Activated CD4-positive, alpha-beta memory T cell treated with anti-CD3 and anti-CD28 coated beads, Interleukin-2, amount 10 ng/mL, durations not matched to agents 7 days and 5 days (primary cell): Measurements from ENCODE around the gene CCDC190. TPM values are rescaled to one million over a fixed set of nuclear protein-coding genes. Genes with fewer than 3 reads are reported as not detected.

Experiments
- CTCF ChIA-PET: fragments of 350-600 bp; sonication (Branson Sonifier 250); formaldehyde crosslinking; loops from one replicate; lab custom pipeline; 2021; ENCODE audit warnings: antibody characterized with exemption, inconsistent platforms; lab: Charles Lee
- POLR2A ChIA-PET: fragments of 350-600 bp; sonication (Branson Sonifier 250); formaldehyde crosslinking; loops from one replicate; lab custom pipeline; 2021; ENCODE audit warnings: antibody characterized with exemption; lab: Charles Lee
- DNase-seq: peaks from one replicate; pipeline ENCODE4 v3.0.0-alpha.2; 2020
- H3K27ac Mint-ChIP-seq: one replicate; pipeline ENCODE4 v1.8.0; 2021; ENCODE audit warnings: mild to moderate bottlenecking, mixed read lengths
- H3K27me3 Mint-ChIP-seq: one replicate; pipeline ENCODE4 v1.8.0; 2021; ENCODE audit warnings: mixed read lengths
- H3K36me3 Mint-ChIP-seq: one replicate; pipeline ENCODE4 v1.8.0; 2021; ENCODE audit warnings: low read depth, mixed read lengths
- H3K4me1 Mint-ChIP-seq: one replicate; pipeline ENCODE4 v1.8.0; 2021; ENCODE audit warnings: mixed read lengths
- H3K4me3 Mint-ChIP-seq: one replicate; pipeline ENCODE4 v1.8.0; 2021; ENCODE audit warnings: mild to moderate bottlenecking, mixed read lengths
- H3K9me3 Mint-ChIP-seq: one replicate; pipeline ENCODE4 v1.8.0; 2021; ENCODE audit warnings: mixed read lengths
- total RNA-seq, 2 experiments: library from RNA; stranded (reverse); gene quantifications; one replicate each; pipeline ENCODE4 v1.2.3, GENCODE V29; 2021

The CCDC190 gene, protein sequence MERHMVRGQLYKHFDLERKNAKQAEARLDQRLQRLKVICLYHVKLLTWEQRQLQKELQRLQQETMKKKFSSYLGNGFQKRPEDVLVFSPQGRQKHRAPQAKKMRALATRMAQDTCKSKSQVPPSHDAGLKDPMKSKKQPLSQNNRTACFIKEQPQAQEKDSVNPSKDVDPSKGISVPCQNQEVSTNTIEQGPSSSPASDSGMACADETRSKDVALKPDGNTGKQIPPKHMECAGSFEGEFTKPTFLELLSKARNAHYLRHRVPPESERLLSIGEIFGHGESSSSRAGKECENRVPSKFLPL
- total RNA-seq = not detected

DNA sequence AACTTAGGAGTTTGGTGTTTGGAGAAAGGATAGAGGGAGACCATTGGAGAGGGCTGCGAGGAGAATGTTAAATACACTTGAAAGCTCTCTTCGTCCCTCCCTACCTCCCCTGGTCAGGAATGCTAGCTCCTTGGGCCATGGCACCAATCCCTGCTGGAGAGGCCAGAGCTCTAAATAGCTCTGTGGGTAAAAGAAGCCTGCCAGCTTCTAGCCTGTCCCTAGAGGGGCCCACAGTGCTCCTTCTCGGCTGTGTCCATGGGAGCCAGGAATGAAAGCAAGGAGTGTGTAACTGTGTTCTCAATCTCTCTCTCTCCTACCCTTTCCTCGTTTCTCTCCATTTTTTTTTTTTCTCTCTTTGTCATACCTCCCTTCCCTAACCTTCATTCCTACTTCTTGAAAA lies at the start of gene CCDC190:
Gene CCDC190, minus strand, starts transcription at position 75 of the 400 bp plus-strand sequence. CDS start 1,529 bp downstream, outside the sequence.
- Mint-ChIP-seq H3K27me3 (peaks cover 17% of the 10 kb centered on the region), H3K4me1 (no peaks in the 10 kb centered on the region), H3K27ac (no peak within 1 kb of the TSS), H3K4me3 (no peak within 1 kb of the TSS), H3K9me3 (no peaks in the 10 kb centered on the region), H3K36me3 (no peaks in the 10 kb centered on the region)
- ChIA-PET POLR2A (no interaction called here), CTCF (interaction anchor here (1.1 to 1.2 kb wide), 2 partner anchors 8 to 11 kb away, joined by 3 to 4 read pairs; no protein-coding TSS in a partner anchor)
- no peak for DNase-seq

DNA sequence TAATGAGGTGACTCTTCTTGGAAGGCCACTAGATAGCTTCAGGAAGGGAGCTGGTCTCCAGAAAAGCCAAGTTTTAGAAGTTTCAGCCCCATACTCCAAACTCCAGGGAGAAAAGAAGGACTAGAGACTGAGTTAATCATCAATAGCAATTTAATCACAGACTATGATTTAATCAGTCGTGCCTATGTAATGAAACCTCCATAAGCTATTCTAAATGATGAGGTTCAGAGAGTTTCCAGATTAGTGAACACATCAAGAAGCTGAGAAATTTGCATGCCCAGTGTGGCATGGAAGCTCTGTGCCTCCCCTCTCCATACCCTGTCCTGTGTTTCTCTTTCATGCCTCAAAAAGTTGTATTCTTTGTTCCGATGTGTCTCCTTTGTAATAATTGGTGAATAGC lies 49.2 kb upstream of the CCDC190 start:
- H3K27me3 Mint-ChIP-seq = no peaks in the 10 kb centered on the region
- peaks cover 4% of the 10 kb centered on the region for H3K9me3 Mint-ChIP-seq
- H3K27ac Mint-ChIP-seq = no peak overlapping the region
- ChIA-PET POLR2A (no interaction called here), CTCF (interaction anchor here (0.9 to 1.7 kb wide), 3 partner anchors 8 to 63 kb away, joined by 3 to 6 read pairs (median 5); no protein-coding TSS in a partner anchor)
- H3K4me1 Mint-ChIP-seq = no peaks in the 10 kb centered on the region
- H3K36me3 Mint-ChIP-seq = no peaks in the 10 kb centered on the region
- no peak overlapping the region for H3K4me3 Mint-ChIP-seq
- no peak for DNase-seq

DNA sequence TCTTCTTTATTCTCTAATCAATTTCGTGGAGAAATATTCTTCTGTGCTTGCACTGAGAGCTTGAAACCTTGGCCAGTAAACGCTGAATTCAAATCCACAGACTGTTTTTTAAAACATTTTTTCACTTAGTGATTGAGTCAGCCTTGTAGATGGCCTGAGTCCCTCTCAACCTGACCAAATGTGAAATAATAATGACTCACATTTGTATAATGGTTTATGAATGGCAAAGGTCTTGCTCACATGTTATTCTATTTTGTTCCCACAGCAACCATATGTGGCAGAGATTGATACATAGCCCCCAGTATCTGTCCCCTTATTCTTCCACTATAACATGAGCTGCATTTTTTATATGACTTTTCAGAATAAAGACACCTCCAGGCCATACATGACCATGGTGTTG lies 47.8 kb upstream of the CCDC190 start:
- Mint-ChIP-seq H3K27me3 (no peaks in the 10 kb centered on the region), H3K27ac (no peak overlapping the region), H3K36me3 (no peaks in the 10 kb centered on the region), H3K4me3 (no peak overlapping the region), H3K4me1 (no peaks in the 10 kb centered on the region), H3K9me3 (peaks cover 4% of the 10 kb centered on the region)
- CTCF ChIA-PET = no interaction called here
- POLR2A ChIA-PET = no interaction called here
- DNase-seq = no peak

DNA sequence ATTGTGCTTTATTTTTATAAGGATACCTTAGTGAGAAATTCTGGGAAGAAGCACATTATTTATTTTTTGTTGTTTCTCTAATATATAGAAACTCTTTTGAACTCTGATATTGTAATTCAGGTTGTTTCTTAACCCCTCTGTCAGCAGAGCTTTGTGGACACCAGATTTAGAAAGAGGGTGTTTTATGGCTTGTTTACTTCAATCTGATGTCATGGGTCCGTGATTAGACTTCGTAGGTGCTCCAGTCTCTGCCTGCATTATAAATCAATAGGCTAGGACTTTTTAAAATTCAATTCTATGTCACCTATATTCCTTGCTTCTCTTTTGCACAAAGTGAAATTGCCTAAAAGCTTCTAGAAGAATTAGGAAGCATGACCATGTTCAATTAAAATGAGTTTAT lies 47.3 kb upstream of the CCDC190 start:
- POLR2A ChIA-PET = no interaction called here
- no peak for DNase-seq
- H3K4me1 Mint-ChIP-seq = no peaks in the 10 kb centered on the region
- H3K4me3 Mint-ChIP-seq = no peak overlapping the region
- no peaks in the 10 kb centered on the region for H3K27me3 Mint-ChIP-seq
- no peaks in the 10 kb centered on the region for H3K36me3 Mint-ChIP-seq
- CTCF ChIA-PET = no interaction called here
- no peak overlapping the region for H3K27ac Mint-ChIP-seq
- peaks cover 4% of the 10 kb centered on the region for H3K9me3 Mint-ChIP-seq

DNA sequence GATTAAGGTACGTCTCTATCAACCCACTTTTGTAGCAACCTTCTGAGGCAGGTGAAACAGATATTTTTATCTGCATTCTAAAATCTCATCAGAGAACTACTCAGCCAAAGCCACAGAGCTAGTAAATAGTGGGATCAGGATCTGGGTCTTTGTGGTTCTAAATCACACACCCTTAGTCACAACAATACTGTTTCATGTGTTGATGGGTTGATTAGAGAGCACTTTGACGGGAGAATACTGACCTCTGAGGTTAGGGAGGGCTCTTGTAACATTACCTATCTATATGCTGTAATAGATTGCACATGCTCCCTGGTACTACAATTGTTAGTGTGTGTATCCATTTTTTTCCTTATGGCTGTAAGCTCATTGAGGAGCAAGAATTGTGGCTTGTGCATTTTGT lies 45.5 kb upstream of the CCDC190 start:
- DNase-seq = no peak
- POLR2A ChIA-PET = no interaction called here
- no peaks in the 10 kb centered on the region for H3K4me1 Mint-ChIP-seq
- H3K9me3 Mint-ChIP-seq = no peaks in the 10 kb centered on the region
- CTCF ChIA-PET = no interaction called here
- no peak overlapping the region for H3K4me3 Mint-ChIP-seq
- H3K27ac Mint-ChIP-seq = no peak overlapping the region
- no peaks in the 10 kb centered on the region for H3K36me3 Mint-ChIP-seq
- peaks cover 5% of the 10 kb centered on the region for H3K27me3 Mint-ChIP-seq

DNA sequence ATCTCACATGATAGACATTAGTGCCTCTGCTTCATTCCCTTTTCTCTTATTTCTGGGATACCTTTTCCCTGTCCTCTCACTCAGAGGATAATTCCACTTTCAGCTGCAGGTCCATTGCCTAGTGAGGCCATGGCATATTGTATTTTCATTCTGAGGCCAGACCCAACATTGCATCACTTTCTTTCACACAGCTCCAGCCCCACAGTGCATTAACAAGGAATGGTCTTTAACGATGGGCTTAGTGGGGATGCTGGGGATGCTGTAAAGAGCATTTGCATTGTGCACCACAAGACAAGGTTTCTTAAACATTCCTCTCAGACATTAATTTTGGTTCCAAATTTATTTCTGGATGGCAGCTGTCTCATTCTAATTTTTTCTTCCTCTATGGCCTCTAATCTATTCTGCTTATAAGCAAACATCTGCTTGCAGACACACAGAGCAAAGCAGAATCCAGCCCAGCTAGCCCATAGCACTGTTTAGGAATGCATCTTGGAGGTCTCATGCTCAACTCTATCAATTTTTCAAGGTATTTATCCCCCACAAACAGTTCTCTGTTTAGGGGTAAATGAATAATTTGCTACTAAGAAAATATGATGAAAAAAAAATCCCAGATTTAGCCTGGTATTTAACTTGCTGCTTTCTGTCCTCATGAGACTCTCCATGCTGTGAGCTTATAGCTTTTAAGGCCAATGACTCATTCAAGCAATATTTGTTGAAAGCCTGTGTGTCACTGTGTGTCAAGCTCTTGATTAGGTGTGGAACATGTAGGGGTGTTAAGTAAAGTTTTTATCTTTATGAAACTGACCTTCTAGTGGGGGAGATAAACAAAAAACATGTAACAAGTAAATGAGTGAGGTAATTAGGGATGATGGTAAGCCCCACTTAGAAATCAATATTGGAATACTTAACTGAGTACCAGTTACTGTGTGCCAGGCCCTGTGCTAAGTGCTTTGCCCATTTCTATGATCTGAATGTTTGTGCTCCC lies 44.5 kb upstream of the CCDC190 start:
- no peaks in the 10 kb centered on the region for H3K4me1 Mint-ChIP-seq
- no peaks in the 10 kb centered on the region for H3K9me3 Mint-ChIP-seq
- CTCF ChIA-PET = interaction anchor here (0.8 kb wide), 1 partner anchor 8 kb away, joined by 3 read pairs; no protein-coding TSS in a partner anchor
- no peak for DNase-seq
- H3K4me3 Mint-ChIP-seq = no peak overlapping the region
- no peaks in the 10 kb centered on the region for H3K36me3 Mint-ChIP-seq
- H3K27me3 Mint-ChIP-seq = peaks cover 5% of the 10 kb centered on the region
- no peak overlapping the region for H3K27ac Mint-ChIP-seq
- POLR2A ChIA-PET = no interaction called here

DNA sequence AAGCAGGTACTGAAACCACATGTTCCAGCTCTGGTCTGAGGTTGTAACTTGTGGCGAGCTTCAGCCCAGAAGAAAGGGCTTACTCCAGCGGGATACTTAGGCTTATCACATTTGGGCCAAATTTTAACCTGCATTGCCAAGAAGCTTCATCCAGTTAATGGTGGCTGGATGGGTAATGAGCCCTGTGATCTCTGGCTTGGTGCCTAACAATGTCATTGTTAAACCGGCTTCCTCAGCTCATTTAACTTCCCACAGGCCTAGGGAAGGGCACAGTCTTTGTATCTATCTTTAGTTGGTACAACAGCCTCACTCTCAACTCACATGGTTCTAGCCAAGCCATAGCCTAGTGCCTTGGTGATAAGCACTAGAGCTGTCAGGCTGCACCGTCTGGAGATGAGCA lies 43.6 kb upstream of the CCDC190 start:
- peaks cover 5% of the 10 kb centered on the region for H3K27me3 Mint-ChIP-seq
- H3K36me3 Mint-ChIP-seq = no peaks in the 10 kb centered on the region
- H3K4me1 Mint-ChIP-seq = no peaks in the 10 kb centered on the region
- H3K27ac Mint-ChIP-seq = no peak overlapping the region
- ChIA-PET CTCF (no interaction called here), POLR2A (no interaction called here)
- H3K9me3 Mint-ChIP-seq = no peaks in the 10 kb centered on the region
- DNase-seq = no peak
- H3K4me3 Mint-ChIP-seq = no peak overlapping the region

DNA sequence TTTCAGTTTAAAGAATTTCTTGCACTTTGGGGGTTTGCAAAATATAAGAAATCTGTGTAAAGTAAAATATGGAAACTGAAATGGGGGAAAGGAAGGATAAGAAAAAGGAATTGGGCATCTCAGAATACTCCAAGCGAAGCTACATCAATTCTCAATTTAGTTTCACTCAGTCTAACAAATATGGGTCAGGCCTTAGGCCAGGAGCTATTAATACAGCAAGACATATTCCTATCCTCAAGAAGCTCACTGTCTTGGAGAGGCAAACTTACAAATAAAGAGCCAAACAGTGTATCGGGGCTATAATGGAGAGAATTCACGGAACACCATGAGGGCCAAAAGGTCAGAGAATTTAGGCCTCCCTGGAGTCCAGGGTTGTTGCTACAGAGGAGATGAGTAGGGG lies 43.0 kb upstream of the CCDC190 start:
- Mint-ChIP-seq H3K27me3 (peaks cover 5% of the 10 kb centered on the region), H3K9me3 (no peaks in the 10 kb centered on the region), H3K27ac (no peak overlapping the region), H3K4me1 (no peaks in the 10 kb centered on the region), H3K4me3 (no peak overlapping the region), H3K36me3 (no peaks in the 10 kb centered on the region)
- ChIA-PET CTCF (no interaction called here), POLR2A (no interaction called here)
- no peak for DNase-seq

DNA sequence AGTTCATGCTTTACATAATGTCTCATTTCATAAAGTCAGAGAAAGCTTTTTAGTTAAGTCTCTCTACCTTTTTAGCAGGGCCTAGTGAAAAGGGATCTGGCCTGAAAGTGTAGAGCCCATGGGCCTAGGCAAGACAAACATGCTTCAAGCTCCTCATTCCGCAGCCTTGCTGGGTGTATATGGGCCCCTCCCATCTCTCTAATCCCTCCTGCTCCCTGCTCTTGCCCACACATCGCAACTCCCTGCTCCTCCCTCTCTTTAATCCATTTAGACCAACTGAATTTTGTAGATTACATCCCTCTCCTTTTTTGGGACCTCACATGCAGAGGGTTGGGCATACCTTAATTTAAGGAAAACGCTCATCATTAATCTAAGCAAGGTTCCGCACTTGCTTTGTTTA lies 42.3 kb upstream of the CCDC190 start:
- Mint-ChIP-seq H3K27me3 (peaks cover 5% of the 10 kb centered on the region), H3K27ac (no peak overlapping the region), H3K36me3 (no peaks in the 10 kb centered on the region), H3K4me3 (no peak overlapping the region), H3K9me3 (no peaks in the 10 kb centered on the region), H3K4me1 (no peaks in the 10 kb centered on the region)
- CTCF ChIA-PET = no interaction called here
- no peak for DNase-seq
- POLR2A ChIA-PET = no interaction called here

DNA sequence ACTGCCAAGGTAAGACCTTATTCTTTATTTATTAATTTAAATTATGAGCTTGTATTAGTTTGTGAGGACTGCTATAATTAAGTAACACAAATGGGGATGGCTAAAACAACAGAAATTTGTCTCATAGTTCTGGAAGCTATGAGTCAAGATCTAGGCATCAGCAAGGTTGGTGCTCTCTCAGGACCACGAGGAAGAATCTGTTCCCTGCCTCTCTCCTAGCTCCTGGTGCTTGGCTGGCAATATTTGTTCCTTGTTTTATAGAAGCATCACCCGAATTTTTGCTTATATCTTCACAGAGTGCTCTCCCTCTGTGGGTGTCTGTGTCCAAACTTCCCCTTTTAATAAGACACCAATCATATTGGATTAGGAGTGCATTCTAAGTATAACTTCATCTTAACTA lies 41.4 kb upstream of the CCDC190 start:
- Mint-ChIP-seq H3K27ac (no peak overlapping the region), H3K4me3 (no peak overlapping the region), H3K9me3 (no peaks in the 10 kb centered on the region), H3K27me3 (peaks cover 5% of the 10 kb centered on the region), H3K4me1 (no peaks in the 10 kb centered on the region), H3K36me3 (no peaks in the 10 kb centered on the region)
- DNase-seq = no peak
- CTCF ChIA-PET = interaction anchor here (1.5 kb wide), 1 partner anchor 8 kb away, joined by 6 read pairs; no protein-coding TSS in a partner anchor
- POLR2A ChIA-PET = no interaction called here

DNA sequence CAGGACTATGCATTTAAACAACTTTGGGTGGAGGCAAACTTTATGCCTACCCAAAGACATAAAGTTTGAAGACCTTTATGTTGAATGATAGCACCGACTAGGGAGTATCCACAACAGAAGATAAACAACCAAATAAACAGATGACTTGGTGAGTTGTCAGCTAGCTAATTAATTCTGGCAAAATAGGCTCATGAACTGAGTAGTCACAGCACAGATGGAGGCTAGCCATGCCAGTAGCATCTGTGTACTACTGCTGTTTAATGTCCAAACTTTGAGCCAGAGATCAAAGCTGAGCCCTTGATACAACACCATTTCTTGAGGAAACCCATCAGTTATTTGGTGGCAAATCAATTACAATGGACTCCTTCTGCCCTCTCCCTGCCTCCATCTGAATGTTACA lies 40.3 kb upstream of the CCDC190 start:
- CTCF ChIA-PET = interaction anchor here (1.5 kb wide), 1 partner anchor 9 kb away, joined by 6 read pairs; no protein-coding TSS in a partner anchor
- Mint-ChIP-seq H3K4me1 (no peaks in the 10 kb centered on the region), H3K27me3 (peaks cover 7% of the 10 kb centered on the region), H3K4me3 (no peak overlapping the region), H3K9me3 (no peaks in the 10 kb centered on the region), H3K36me3 (no peaks in the 10 kb centered on the region), H3K27ac (no peak overlapping the region)
- POLR2A ChIA-PET = no interaction called here
- DNase-seq = no peak

DNA sequence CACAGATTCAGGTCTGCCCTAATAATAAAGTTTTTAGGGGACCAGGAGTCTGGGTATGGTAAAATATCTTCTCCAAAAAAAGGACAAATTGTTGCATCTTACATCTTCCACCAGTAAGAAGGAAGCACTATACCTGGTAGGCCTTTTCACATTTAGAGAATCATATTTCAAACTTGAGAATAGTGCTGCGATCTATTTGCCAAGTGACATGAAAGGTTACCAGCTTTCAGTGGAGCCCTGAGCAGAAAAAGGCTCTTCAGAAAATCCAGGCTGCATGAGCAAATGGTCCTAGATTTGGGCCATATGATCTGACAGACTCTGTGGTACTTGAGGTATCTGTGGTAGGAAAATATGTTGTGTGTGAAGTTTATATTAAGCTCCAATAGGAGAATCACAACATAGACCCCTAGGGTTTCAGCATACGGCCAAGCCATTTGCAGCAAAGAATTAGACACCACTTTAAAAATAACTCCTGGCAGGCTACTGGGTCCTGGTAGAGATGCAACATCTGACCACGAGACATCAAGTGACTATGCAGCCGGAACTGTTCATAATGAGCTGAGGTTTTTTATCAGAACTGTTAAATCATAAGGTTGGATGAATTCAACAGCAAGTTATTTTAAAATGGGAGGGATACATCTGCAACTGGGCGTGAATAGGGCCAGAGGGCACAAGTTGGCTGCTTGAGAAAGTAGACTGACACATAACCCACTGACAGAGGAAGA lies 38.6 kb upstream of the CCDC190 start:
- Mint-ChIP-seq H3K4me1 (no peaks in the 10 kb centered on the region), H3K27ac (no peak overlapping the region), H3K9me3 (no peaks in the 10 kb centered on the region), H3K27me3 (peaks cover 8% of the 10 kb centered on the region), H3K36me3 (no peaks in the 10 kb centered on the region), H3K4me3 (no peak overlapping the region)
- CTCF ChIA-PET = no interaction called here
- DNase-seq = no peak
- POLR2A ChIA-PET = no interaction called here

DNA sequence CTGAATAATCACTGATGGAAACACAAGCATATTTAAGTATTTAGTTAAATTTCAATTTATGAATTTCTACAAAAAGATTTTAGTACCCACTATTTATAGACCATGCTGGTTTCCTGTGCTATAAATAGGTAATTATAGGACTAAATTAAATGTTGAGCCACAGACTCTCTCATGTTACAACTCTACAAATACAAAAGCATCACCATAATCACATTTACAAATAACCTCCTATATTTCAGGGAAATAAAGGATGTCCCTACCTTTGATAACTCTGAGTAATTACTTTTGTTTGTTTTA lies 32.6 kb upstream of the CCDC190 start:
- Mint-ChIP-seq H3K27me3 (peaks cover 5% of the 10 kb centered on the region), H3K36me3 (no peaks in the 10 kb centered on the region), H3K27ac (no peak overlapping the region), H3K4me3 (no peak overlapping the region), H3K9me3 (no peaks in the 10 kb centered on the region), H3K4me1 (no peaks in the 10 kb centered on the region)
- DNase-seq = no peak
- CTCF ChIA-PET = no interaction called here
- POLR2A ChIA-PET = no interaction called here
